Gastrocnemius medialis (tissue), 4 donors: ENCODE measurements around the gene HRC.

Source experiments
- CTCF ChIP-seq, 5 experiments: fragments of 450-650 bp in 3 of 5; fragments of 200-600 bp in 2 of 5; sonication (generic) in 2 of 5; IDR thresholded peaks in 4 of 5; conservative IDR thresholded peaks in 1 of 5; 1 replicate in 4 of 5; 2 replicates in 1 of 5; pipeline ENCODE4 v1.5.1; 2016 to 2019; ENCODE audit warnings: antibody characterized with exemption in 5 of 5, mild to moderate bottlenecking in 3 of 5, moderate library complexity in 3 of 5
- POLR2A ChIP-seq, 2 donors: fragments of 450-650 bp; IDR thresholded peaks; one replicate each; pipeline ENCODE4 v1.6.1; 2017; ENCODE audit warnings: antibody characterized with exemption in 2 of 2, mild to moderate bottlenecking in 2 of 2, moderate library complexity in 2 of 2

DNA sequence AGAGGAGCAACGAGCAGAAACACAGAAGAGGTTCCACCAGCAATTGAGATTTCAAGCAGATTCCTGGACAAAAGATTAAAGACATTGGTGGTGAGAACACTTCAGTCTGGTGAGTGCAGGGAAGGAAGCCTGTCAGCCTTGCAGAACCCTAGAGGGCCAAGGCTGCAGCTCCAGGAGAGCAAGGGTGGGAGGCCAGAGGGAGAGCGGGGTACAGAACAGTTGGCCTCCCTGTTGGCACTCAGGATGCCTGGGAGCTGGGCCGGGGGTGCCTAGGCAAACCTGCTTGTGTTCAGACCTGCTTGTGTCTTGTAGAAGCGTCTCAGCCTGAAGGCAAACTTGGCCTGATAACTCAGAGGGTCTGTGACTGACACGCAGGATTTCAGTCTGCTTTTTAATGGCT lies 46.1 kb downstream of the HRC start:
- no peak for TF ChIP-seq POLR2A (IDR thresholded peaks at IDR 0.05)
- no peak for TF ChIP-seq CTCF (IDR thresholded peaks at IDR 0.05 in 4 of 5, conservative IDR thresholded peaks at IDR 0.05 in 1 of 5)
